H9 (cell line): ENCODE data around the gene TMEM121. TPM values are rescaled to one million over a fixed set of nuclear protein-coding genes. Genes with fewer than 3 reads are reported as not detected.
A peak's percentile ranks its signal among the peaks of the same experiment; 100 is the strongest.

Experiments used
- DNase-seq: peaks from one replicate; pipeline ENCODE4 v3.0.0-alpha.2; 2017
- H2AFZ ChIP-seq: one replicate; pipeline ENCODE4 v1.6.1; 2013; ENCODE audit warnings: mild to moderate bottlenecking, low read length, control low read depth, moderate library complexity
- H2AK5ac ChIP-seq: 2 replicates; pipeline ENCODE4 v1.6.1; 2013; ENCODE audit warnings: low read length, control low read depth, mixed read lengths; ENCODE audit not compliant: insufficient read length
- H2BK120ac ChIP-seq: one replicate; pipeline ENCODE4 v1.6.1; 2013; ENCODE audit warnings: low read depth, mild to moderate bottlenecking, low read length, control low read depth, inconsistent platforms; ENCODE audit not compliant: poor library complexity, severe bottlenecking
- H2BK12ac ChIP-seq: 2 replicates; pipeline ENCODE4 v1.6.1; 2013; ENCODE audit warnings: low read length, control low read depth, mixed read lengths, low read depth; ENCODE audit not compliant: insufficient read length
- H2BK15ac ChIP-seq: 2 replicates; pipeline ENCODE4 v1.6.1; 2013; ENCODE audit warnings: low read depth, low read length, control low read depth
- H2BK20ac ChIP-seq: one replicate; pipeline ENCODE4 v1.6.1; 2013; ENCODE audit warnings: low read depth, mild to moderate bottlenecking, low read length, control low read depth, inconsistent platforms; ENCODE audit not compliant: poor library complexity, severe bottlenecking
- H2BK5ac ChIP-seq: 2 replicates; pipeline ENCODE4 v1.6.1; 2013; ENCODE audit warnings: low read length, control low read depth, mixed read lengths; ENCODE audit not compliant: insufficient read length
- H3K14ac ChIP-seq: 2 replicates; pipeline ENCODE4 v1.6.1; 2013; ENCODE audit warnings: low read length, control low read depth; ENCODE audit not compliant: insufficient read depth
- H3K18ac ChIP-seq: 2 replicates; pipeline ENCODE4 v1.6.1; 2013; ENCODE audit warnings: low read depth, mild to moderate bottlenecking, mixed read lengths, low read length, control low read depth; ENCODE audit not compliant: insufficient read length
- H3K23ac ChIP-seq: 2 replicates; pipeline ENCODE4 v1.6.1; 2013; ENCODE audit warnings: low read length, control low read depth, mixed read lengths, low read depth; ENCODE audit not compliant: insufficient read length
- H3K23me2 ChIP-seq: 2 replicates; pipeline ENCODE4 v1.6.1; 2013; ENCODE audit warnings: low read depth, mild to moderate bottlenecking, mixed read lengths, low read length, control low read depth; ENCODE audit not compliant: insufficient read length, poor library complexity, severe bottlenecking
- H3K27ac ChIP-seq: 2 replicates; pipeline ENCODE4 v1.5.1; 2013; ENCODE audit warnings: low read length, control low read depth, mixed read lengths, low read depth; ENCODE audit not compliant: insufficient read length
- H3K27me3 ChIP-seq: 2 replicates; pipeline ENCODE4 v1.6.1; 2013; ENCODE audit warnings: low read length, control low read depth, inconsistent platforms; ENCODE audit not compliant: insufficient read depth
- H3K4ac ChIP-seq: 2 replicates; pipeline ENCODE4 v1.6.1; 2013; ENCODE audit warnings: low read depth, mild to moderate bottlenecking, control low read depth, inconsistent platforms, low read length, moderate library complexity
- H3K4me1 ChIP-seq: 2 replicates; pipeline ENCODE4 v1.6.1; 2013; ENCODE audit warnings: low read length, control low read depth, inconsistent platforms; ENCODE audit not compliant: insufficient read depth
- H3K4me2 ChIP-seq: 2 replicates; pipeline ENCODE4 v1.6.1; 2013; ENCODE audit warnings: low read length, control low read depth, mixed read lengths; ENCODE audit not compliant: insufficient read length, insufficient read depth
- H3K56ac ChIP-seq: 2 replicates; pipeline ENCODE4 v1.6.1; 2013; ENCODE audit warnings: low read depth, mild to moderate bottlenecking, mixed read lengths, low read length, control low read depth; ENCODE audit not compliant: insufficient read length
- H3K79me1 ChIP-seq: 2 replicates; pipeline ENCODE4 v1.6.1; 2013; ENCODE audit warnings: low read depth, mild to moderate bottlenecking, moderate library complexity, low read length, control low read depth, inconsistent platforms; ENCODE audit not compliant: insufficient read depth, poor library complexity, severe bottlenecking
- H3K79me2 ChIP-seq: 2 replicates; pipeline ENCODE4 v1.6.1; 2013; ENCODE audit warnings: low read length, control low read depth, inconsistent platforms; ENCODE audit not compliant: insufficient read depth
- H3K9ac ChIP-seq: 2 replicates; pipeline ENCODE4 v1.6.1; 2013; ENCODE audit warnings: low read length, control low read depth, mixed read lengths; ENCODE audit not compliant: insufficient read length; ENCODE audit errors: extremely low read depth
- H3K9me3 ChIP-seq: one replicate; pipeline ENCODE4 v1.6.1; 2013; ENCODE audit warnings: low read depth, low read length, inconsistent platforms; ENCODE audit not compliant: control insufficient read depth
- H3T11ph ChIP-seq: one replicate; pipeline ENCODE4 v1.6.1; 2013; ENCODE audit warnings: mild to moderate bottlenecking, low read length, control low read depth, inconsistent platforms
- H4K20me1 ChIP-seq: one replicate; pipeline ENCODE4 v1.6.1; 2013; ENCODE audit not compliant: control insufficient read depth, insufficient read length, insufficient read depth
- H4K5ac ChIP-seq: 2 replicates; pipeline ENCODE4 v1.6.1; 2013; ENCODE audit warnings: low read depth, mild to moderate bottlenecking, mixed read lengths, low read length, control low read depth; ENCODE audit not compliant: insufficient read length
- H4K8ac ChIP-seq: replicated peaks from 2 replicates; pipeline ENCODE4 v1.6.1; 2013; ENCODE audit warnings: low read length, control low read depth, mixed read lengths, low read depth; ENCODE audit not compliant: insufficient read length
- H4K91ac ChIP-seq: 2 replicates; pipeline ENCODE4 v1.6.1; 2013; ENCODE audit warnings: low read depth, mild to moderate bottlenecking, moderate library complexity, mixed read lengths, low read length, control low read depth; ENCODE audit not compliant: insufficient read length
- H3K27ac Mint-ChIP-seq, 3 experiments: 2 replicates in 2 of 3; 3 replicates in 1 of 3; pipeline ENCODE4 v1.8.0; 2020 to 2021; ENCODE audit warnings: mixed read lengths in 3 of 3, mild to moderate bottlenecking in 1 of 3, moderate library complexity in 1 of 3
- H3K27me3 Mint-ChIP-seq: 2 replicates; pipeline ENCODE4 v1.8.0; 2021; ENCODE audit warnings: low read depth, mild to moderate bottlenecking, moderate library complexity, mixed read lengths
- H3K36me3 Mint-ChIP-seq, 3 experiments: 2 replicates in 2 of 3; 3 replicates in 1 of 3; pipeline ENCODE4 v1.8.0; 2020 to 2021; ENCODE audit warnings: low read depth in 3 of 3, mixed read lengths in 3 of 3; ENCODE audit not compliant: insufficient read depth in 1 of 3
- H3K4me1 Mint-ChIP-seq, 2 experiments: 2 replicates each; pipeline ENCODE4 v1.8.0; 2020; ENCODE audit warnings: mixed read lengths in 2 of 2
- H3K4me3 Mint-ChIP-seq, 2 experiments: 2 replicates in 1 of 2; 3 replicates in 1 of 2; pipeline ENCODE4 v1.8.0; 2020 to 2021; ENCODE audit warnings: mild to moderate bottlenecking in 2 of 2, mixed read lengths in 2 of 2, moderate library complexity in 1 of 2
- H3K9me3 Mint-ChIP-seq, 2 experiments: 2 replicates in 1 of 2; 3 replicates in 1 of 2; pipeline ENCODE4 v1.8.0; 2020; ENCODE audit warnings: mild to moderate bottlenecking in 2 of 2, mixed read lengths in 2 of 2, moderate library complexity in 1 of 2
- CTCF ChIP-seq: fragments of 200-600 bp; sonication (generic); conservative IDR thresholded peaks from 3 replicates; pipeline ENCODE4 v1.8.0; 2021; ENCODE audit warnings: antibody characterized with exemption, mild to moderate bottlenecking
- WGBS: extraction: QIAGEN DNeasy Blood & Tissue Kit; methylation state at CpG from one replicate; pipeline ENCODE4 v1.1.7; 2013; ENCODE audit warnings: missing lambda C conversion rate, low lambda C conversion rate, mixed read lengths; ENCODE audit not compliant: insufficient read length; ENCODE audit errors: extremely low coverage; 5-methylcytosine and 5-hydroxymethylcytosine counted together
- total RNA-seq: library from RNA; stranded (reverse); gene quantifications from 2 replicates; pipeline ENCODE4 v1.2.1, GENCODE V29; 2021

Gene TMEM121
- total RNA-seq, 1 experiment from 2014 or later = 2.6 TPM

GRCh38 chr14:105527826-105528585, 1.6 kb downstream of the TMEM121 start:
- Histone ChIP-seq H2AFZ (no peak overlapping the region), H2BK120ac (no peak overlapping the region), H3K27ac (no peak overlapping the region), H3K4ac (no peak overlapping the region), H4K5ac (no peak overlapping the region), H3K14ac (no peak overlapping the region), H3K9ac (no peak overlapping the region), H2BK12ac (no peak overlapping the region), H3K27me3 (peaks cover 16% of the 10 kb centered on the region; the same call in 1 of the 2 replicates), H3K56ac (no peak overlapping the region), H3K79me2 (no peaks in the 10 kb centered on the region), H3K9me3 (no peaks in the 10 kb centered on the region), H3K23ac (no peak overlapping the region), H3K79me1 (no peaks in the 10 kb centered on the region), H2BK20ac (no peak overlapping the region), H4K8ac (no peak overlapping the region), H3K18ac (peak overlapping the region; percentile 56), H3T11ph (no peak overlapping the region), H3K23me2 (peaks cover 7% of the 10 kb centered on the region), H2BK15ac (no peak overlapping the region), H4K20me1 (no peaks in the 10 kb centered on the region), H2AK5ac (no peak overlapping the region), H4K91ac (no peak overlapping the region), H3K4me1 (no peaks in the 10 kb centered on the region; the same call in 1 of the 2 replicates), H2BK5ac (no peak overlapping the region), H3K4me2 (peak overlapping the region; percentile 6)
- Mint-ChIP-seq H3K4me3 (peak overlapping the region; percentile 37 to 62; a peak in 4 of 5 replicates), H3K4me1 (no peaks in the 10 kb centered on the region), H3K9me3 (peaks cover 0 to 20% of the 10 kb centered on the region in 2 experiments; a peak in 2 of 5 replicates), H3K36me3 (no peaks in the 10 kb centered on the region; a peak in 1 of 7 replicates), H3K27ac (no peak overlapping the region), H3K27me3 (peaks cover 58% of the 10 kb centered on the region)
- TF ChIP-seq CTCF = peak; percentile 91
- DNase-seq = peak; percentile 64
- WGBS = no CpG with 5 or more reads among the region's 67 CpGs
